AG09319 (cell line): ENCODE data around the gene NXN.

Experiments used
- DNase-seq: peaks from one replicate; pipeline ENCODE4 v3.0.0-alpha.2; 2010; ENCODE audit warnings: low read depth; ENCODE audit errors: extremely low read depth
- TF ChIP-seq, protein P1 (sequence below): IDR thresholded peaks from 2 replicates; pipeline ENCODE4 v1.5.1; 2011; ENCODE audit warnings: low read depth, mild to moderate bottlenecking, inconsistent platforms, low read length, moderate library complexity

Gene NXN

DNA sequence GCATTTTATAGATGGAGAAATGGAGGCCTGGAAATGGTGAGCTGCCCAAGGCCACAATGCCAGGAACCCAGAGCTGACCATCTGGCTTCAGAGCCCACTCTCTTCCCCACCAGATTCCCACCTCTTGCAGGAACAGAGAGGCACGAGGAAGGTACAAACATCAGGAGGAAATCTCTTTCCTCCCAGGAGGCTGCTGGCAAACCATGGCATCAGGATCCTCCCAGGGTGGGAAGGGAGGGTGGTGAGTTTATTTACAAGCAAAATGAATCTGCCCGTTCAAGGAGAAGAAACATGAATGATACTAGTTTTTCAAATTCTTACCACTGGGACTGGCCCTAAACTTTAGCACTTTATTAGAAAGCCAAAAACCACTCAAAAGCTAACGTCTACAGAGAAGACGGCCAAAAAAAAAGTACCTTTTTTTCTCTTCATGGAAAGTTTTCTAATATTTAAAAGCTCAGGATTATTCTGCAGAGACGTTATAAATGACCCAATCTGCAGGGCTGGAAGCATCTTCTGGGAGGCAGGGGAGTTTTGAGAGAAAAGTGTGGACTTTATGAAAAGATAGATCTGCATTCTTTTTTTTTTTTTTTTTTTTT, 79.1 kb downstream of the NXN start:
- TF ChIP-seq, protein P1, sequence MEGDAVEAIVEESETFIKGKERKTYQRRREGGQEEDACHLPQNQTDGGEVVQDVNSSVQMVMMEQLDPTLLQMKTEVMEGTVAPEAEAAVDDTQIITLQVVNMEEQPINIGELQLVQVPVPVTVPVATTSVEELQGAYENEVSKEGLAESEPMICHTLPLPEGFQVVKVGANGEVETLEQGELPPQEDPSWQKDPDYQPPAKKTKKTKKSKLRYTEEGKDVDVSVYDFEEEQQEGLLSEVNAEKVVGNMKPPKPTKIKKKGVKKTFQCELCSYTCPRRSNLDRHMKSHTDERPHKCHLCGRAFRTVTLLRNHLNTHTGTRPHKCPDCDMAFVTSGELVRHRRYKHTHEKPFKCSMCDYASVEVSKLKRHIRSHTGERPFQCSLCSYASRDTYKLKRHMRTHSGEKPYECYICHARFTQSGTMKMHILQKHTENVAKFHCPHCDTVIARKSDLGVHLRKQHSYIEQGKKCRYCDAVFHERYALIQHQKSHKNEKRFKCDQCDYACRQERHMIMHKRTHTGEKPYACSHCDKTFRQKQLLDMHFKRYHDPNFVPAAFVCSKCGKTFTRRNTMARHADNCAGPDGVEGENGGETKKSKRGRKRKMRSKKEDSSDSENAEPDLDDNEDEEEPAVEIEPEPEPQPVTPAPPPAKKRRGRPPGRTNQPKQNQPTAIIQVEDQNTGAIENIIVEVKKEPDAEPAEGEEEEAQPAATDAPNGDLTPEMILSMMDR: no peak
- DNase-seq: no peak

DNA sequence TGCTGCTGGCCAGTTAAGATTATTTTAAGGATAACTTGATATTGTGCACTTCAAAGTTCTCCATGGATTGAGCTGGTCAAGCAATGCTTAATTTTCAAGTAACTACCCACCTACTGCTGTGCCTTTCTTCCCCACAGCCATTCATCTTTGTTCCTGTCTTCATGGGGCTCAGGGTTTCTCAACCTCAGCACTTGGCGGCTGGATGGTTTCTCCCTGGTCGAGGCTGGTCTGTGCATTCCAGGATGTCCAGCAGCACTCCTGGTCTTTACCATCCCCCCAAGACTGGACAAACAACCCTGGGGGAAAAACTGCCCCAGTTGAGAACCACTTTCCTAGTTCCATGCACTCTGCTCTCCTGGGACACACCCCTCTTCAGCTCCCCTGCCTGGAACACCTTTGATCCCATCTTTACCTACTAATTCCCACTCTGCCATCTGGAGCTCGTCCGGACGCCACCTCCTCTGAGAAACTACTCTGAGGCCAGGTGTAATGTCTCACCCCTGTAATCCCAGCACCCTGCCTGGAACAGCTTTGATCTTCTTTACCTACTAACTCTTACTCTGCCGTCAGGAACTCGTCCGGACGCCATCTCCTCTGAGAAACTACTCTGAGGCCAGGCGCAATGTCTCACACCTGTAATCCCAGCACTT, 81.5 kb downstream of the NXN start:
- TF ChIP-seq, protein P1: no peak
- DNase-seq: no peak

DNA sequence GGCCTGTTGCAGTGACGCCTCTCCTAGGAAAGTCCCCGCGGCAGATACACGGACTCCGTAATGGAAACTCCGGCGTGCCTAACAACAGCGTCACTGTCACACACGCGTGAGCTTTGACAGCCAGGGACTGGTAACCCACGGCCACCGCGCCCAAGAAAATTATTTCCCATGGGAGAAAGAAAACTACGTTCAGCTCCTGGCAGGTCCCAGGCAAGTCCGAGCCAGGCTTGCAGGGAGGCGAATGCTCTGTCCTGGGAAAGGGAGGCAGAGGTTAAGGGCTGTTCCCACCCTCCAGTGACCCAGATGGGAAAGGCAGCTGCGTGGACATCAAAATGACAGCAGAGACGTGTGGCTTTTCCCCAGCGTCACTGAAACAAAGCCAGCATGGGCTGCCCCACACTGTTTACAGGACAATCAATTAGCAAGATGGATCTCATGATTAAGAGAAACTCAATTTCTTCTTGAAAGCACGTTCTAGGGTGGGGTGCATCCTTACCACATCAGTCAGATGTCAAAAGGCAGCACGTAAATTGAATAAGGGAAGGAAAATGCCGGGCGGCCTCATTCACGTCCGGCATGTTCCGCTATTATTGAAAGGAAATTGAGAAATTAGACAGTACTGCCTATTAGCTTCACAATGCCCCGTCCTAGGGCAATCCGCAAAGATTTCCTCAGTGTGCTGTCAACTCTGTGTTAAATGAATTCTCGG, 82.5 kb downstream of the NXN start:
- TF ChIP-seq, protein P1: no peak
- no peak for DNase-seq

DNA sequence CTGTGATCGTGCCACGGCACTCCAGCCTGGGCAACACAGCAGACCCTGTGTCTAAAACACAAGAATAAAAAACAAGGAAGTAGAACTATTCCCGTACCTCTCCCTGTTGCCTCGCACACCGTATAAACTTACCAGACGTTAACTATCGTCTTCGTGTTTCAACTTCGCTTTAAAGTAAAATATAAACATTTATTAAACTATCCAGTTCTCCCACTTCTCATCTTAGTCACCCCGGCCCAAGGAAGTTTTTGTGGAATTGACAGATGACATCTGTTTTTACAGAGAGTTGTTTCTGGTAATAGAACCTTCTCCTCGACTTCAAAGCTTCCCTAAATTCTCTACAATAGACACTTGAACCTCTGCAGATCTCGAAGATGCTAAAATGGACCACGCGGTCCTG, 83.1 kb downstream of the NXN start:
- TF ChIP-seq, protein P1: no peak
- DNase-seq: no peak

DNA sequence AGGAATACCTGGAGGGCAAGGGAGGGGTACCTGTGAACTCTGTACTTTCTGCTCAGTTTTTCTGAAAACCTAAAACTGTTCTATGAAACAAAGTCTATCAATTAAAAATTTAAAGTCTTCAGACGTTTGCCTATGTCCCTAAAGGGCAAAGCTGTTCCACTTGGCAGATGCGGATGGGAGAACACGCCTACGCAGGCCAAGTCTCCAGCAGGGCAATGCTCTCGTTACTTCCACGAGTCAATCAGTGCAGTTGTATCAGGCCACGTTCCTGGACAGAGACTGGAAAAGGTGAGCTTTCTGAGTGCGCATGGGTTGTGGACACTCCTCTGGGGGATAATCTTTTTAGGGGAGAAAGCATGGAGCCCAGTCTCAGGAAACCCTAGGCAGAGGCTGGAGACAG, 86.6 kb downstream of the NXN start:
- no peak for DNase-seq
- TF ChIP-seq, protein P1: no peak

DNA sequence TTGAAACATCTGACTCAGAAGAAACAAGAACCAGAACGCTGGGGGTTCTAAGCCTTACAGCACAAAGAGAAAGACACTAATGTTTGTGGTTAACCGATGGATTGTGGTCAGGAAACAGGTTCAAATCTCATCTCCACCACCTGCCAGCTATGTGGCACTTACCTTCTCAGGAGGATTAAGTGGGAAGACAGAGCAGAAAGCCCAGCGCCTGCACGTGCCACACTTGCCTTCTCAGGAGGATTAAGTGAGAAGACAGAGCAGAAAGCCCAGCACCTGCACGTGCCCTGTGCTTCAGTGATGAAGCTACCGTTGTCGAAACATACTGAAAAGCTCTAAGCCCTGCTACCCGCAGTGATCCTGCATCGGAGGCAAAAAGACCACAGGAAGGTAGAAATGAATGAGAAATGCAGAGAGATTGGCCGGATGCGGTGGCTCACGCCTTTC, 90.6 kb downstream of the NXN start:
- TF ChIP-seq, protein P1: no peak
- no peak for DNase-seq

DNA sequence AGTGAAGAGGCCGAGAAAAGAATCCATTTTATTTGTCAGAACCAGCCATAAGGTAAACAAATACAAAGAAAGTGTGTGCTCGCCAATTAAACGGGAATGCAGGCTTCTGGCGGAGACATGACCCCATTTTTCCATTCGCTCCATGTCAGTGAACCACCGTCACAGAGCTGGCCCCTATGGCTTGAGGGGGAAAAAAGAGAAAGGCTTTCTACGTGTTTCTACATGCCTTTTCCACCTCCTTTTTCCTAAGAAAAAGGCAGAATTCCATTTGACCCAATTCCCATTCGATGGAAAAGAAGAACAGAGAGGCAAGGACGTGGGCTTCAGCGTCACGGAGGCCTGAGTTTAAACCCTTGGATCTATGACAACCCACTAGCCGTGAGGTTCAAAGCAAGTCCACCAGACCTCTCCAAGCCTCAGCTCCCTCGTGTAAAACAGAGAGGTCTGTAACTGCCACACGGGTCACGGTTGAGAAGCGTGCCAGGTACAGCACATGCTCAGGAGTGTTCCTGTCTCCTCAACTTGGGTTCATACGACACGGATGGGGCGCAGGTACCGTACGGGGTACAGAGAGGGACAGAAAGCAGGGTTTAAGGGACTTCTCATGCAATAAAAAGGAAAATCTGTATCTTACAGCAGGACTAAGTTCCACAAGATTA, 91.9 kb downstream of the NXN start:
- DNase-seq: no peak
- TF ChIP-seq, protein P1: no peak
